ENCODE results near the gene HCFC1.

Gene HCFC1

GRCh38 chrX:153905481-153906095 is 66.0 kb downstream of the HCFC1 start:
- in situ Hi-C loops (cut with HindIII; ENCODE audit: low sequenced_read_pairs): no loop called here

GRCh38 chrX:153903991-153904957 is 67.3 kb downstream of the HCFC1 start, which contains the start of gene AVPR2:
AVPR2 (plus strand) TSS chrX:153904673; CDS start chrX:153905146, 473 bp downstream.
- in situ Hi-C loops (cut with HindIII; ENCODE audit: low sequenced_read_pairs): no loop called here

DNA sequence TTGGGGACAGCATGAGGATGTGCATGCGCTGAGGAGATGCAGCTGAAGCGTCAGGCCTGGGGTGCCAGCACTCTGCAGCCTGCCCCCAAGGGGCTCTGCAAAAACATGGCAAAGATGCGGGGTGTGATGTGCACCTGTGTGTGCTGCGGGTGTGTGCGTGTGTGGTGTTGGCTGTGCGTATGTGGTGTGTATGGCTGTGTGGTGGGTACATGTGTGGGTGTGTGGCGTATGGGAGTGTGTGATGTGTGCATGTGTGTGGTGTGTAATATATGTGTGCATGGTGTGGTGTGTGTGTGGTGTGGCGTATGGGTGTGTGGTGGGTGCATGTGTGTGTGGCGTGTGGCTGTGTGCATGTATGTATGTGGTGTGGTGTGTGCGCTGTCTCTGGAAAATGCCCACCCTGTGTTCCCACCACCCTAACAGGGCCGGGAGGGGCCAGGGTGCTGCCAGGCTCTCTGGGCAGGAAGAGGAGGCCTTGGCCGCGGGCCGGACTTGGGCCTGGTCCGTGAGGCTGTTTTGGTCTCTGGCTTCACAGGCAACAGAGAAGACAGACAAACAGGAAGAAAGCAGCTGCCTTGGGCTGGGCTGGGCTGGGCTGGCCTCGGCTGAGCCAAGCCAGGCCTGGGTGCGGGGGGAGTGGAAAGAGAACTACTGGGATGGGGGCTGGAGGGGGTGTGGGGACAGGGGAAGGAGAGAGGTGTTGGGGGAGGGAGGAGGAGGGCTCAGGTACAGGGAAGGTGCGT is 68.2 kb downstream of the HCFC1 start:
- in situ Hi-C loops (cut with HindIII; ENCODE audit: low sequenced_read_pairs): no loop called here

DNA sequence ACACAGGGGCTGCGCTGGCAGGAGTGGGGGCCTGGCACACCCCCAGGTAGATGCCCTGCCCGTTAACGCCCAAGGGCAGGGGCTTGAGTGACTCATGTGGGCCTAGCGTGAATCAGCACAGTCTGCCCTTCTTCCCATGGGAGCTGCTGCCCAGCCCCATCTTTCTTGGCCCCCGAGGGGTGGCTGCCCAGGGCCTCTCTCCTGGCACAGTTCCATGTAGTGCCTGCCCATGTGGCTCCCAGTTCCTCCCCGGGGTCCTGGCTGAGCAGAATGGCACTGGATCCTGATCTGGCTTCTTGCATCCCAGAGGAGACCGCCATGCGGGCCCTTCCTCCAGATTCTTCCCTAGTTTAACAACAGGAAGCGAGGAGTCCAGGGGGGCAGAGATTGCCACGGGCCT is 69.2 kb downstream of the HCFC1 start:
- in situ Hi-C loops (cut with HindIII; ENCODE audit: low sequenced_read_pairs): no loop called here

DNA sequence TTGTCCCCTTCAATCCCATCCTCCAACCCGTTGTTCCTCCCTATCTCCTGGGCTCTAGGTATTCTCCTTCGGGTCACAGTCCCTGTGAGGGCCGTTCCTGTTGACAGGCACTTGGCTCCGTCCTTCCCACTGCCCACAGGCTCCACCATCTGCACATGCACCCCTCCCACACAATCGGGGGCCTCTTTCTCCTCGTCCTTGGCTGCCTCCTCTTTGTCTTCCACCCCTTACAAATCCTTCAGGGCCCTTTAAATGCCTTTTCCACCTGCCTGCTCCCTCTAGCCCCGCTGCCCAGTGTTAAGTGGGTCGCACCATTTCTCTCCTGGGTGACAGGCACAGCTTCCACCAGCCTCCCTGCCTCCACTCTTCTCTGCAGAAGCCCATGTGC is 69.9 kb downstream of the HCFC1 start:
- in situ Hi-C loops (cut with HindIII; ENCODE audit: low sequenced_read_pairs): no loop called here

GRCh38 chrX:153900831-153901752 is 70.5 kb downstream of the HCFC1 start:
- in situ Hi-C loops (cut with HindIII; ENCODE audit: low sequenced_read_pairs): no loop called here

- in situ Hi-C loops (cut with HindIII; ENCODE audit: low sequenced_read_pairs): no loop called here
Observed at GRCh38 chrX:153897899-153898298, 73.7 kb downstream of the HCFC1 start.
